Urinary bladder (tissue), 4 donors: ENCODE results near the gene TECR. TPM values are rescaled to one million over a fixed set of nuclear protein-coding genes. Genes with fewer than 3 reads are reported as not detected.
A peak's percentile ranks its signal among the peaks of the same experiment; 100 is the strongest.

Experiments used
- DNase-seq: peaks from one replicate; pipeline ENCODE4 v3.0.0-alpha.2; 2015; ENCODE audit errors: extremely low spot score
- H3K27ac ChIP-seq: one replicate; pipeline ENCODE4 v1.5.1; 2013; ENCODE audit warnings: low read depth, mild to moderate bottlenecking, moderate library complexity
- H3K36me3 ChIP-seq: one replicate; pipeline ENCODE4 v1.6.1; 2013; ENCODE audit warnings: mild to moderate bottlenecking, moderate library complexity; ENCODE audit not compliant: insufficient read depth
- H3K4me1 ChIP-seq: one replicate; pipeline ENCODE4 v1.6.1; 2013; ENCODE audit warnings: mild to moderate bottlenecking, moderate library complexity; ENCODE audit not compliant: insufficient read depth
- H3K4me3 ChIP-seq: one replicate; pipeline ENCODE4 v1.5.1; 2013; ENCODE audit warnings: low read depth, low read length
- WGBS: extraction: QIAGEN DNeasy Blood & Tissue Kit; methylation state at CpG from one replicate; pipeline ENCODE4 v1.1.7; 2013; 5-methylcytosine and 5-hydroxymethylcytosine counted together
- polyA plus RNA-seq: library from polyadenylated mRNA; stranded (reverse); fragments of 200-250 nt; gene quantifications from one replicate; pipeline ENCODE4 v1.2.3, GENCODE V29; 2013
- total RNA-seq: library from RNA; depleted of rRNA; stranded (reverse); fragments of >200 nt; gene quantifications from one replicate; pipeline ENCODE4 v1.2.3, GENCODE V29; 2014
- donor health status: healthy with polysubstance abuse.
- donor health status: healthy.

TECR gene, protein sequence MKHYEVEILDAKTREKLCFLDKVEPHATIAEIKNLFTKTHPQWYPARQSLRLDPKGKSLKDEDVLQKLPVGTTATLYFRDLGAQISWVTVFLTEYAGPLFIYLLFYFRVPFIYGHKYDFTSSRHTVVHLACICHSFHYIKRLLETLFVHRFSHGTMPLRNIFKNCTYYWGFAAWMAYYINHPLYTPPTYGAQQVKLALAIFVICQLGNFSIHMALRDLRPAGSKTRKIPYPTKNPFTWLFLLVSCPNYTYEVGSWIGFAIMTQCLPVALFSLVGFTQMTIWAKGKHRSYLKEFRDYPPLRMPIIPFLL
- 17.6 TPM for total RNA-seq
- polyA plus RNA-seq: 98.2 TPM

GRCh38 chr19:14529254-14530004 is at the start of gene TECR:
TECR (plus strand) TSS chr19:14529594; CDS start chr19:14529697, 103 bp downstream.
- Histone ChIP-seq H3K27ac (peak within 1 kb of the TSS; percentile 65), H3K4me3 (peak within 1 kb of the TSS; percentile 60), H3K36me3 (no peaks in the 10 kb centered on the region), H3K4me1 (no peaks in the 10 kb centered on the region)
- WGBS: under 1% methylated on average over 59 of the region's 59 CpGs
- DNase-seq: peak; percentile 99

GRCh38 chr19:14479975-14480699 is 49.3 kb upstream of the TECR start:
- H3K4me1 ChIP-seq: peaks cover 3% of the 10 kb centered on the region
- no peak overlapping the region for H3K27ac ChIP-seq
- no peaks in the 10 kb centered on the region for H3K36me3 ChIP-seq
- 60% methylated on average over 43 of the region's 43 CpGs for WGBS
- DNase-seq: no peak
- no peak overlapping the region for H3K4me3 ChIP-seq

GRCh38 chr19:14480700-14481079 is 48.7 kb upstream of the TECR start:
- no peak for DNase-seq
- Histone ChIP-seq H3K36me3 (no peaks in the 10 kb centered on the region), H3K27ac (no peak overlapping the region), H3K4me3 (no peak overlapping the region), H3K4me1 (no peaks in the 10 kb centered on the region)
- 81% methylated on average over 5 of the region's 5 CpGs for WGBS

- no peak for DNase-seq
- H3K27ac ChIP-seq: no peak overlapping the region
- no peaks in the 10 kb centered on the region for H3K36me3 ChIP-seq
- H3K4me3 ChIP-seq: no peak overlapping the region
- H3K4me1 ChIP-seq: no peaks in the 10 kb centered on the region
- 93% methylated on average over 18 of the region's 18 CpGs for WGBS
Observed at GRCh38 chr19:14482172-14482941, 47.0 kb upstream of the TECR start.

DNA sequence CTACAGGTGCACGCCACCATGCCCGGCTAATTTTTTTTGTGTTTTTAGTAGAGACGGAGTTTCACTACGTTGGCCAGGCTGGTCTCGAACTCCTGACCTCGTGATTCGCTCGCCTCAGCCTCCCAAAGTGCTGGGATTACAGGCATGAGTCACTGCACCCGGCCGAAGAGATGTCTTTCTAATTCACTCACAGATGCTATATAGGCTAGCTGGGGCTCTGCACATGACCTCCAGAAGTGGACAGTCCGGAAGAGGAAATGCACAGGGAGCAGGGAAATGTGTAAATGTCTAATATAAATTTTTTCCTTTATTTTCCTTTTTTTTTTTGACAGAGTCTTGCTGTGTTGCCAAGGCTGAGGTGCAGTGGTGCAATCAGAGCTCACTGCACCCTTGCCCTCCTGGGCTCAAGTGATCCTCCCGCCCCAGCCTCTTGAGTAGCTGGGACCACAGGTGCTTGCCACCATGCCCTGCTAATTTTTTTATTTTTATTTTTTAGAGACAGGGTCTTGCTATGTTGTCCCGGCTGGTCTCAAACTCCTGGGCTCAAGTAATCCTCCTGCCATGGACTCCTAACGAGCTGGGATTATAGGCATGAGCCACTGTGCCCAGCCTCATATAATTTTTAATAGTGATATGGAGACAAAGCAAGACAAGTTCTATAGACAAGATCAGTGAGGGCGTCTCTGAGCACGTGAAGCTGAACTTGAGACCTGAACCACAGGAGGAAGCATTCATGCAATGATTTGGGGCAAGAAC is 41.8 kb upstream of the TECR start:
- H3K4me1 ChIP-seq: no peaks in the 10 kb centered on the region
- 92% methylated on average over 16 of the region's 16 CpGs for whole genome bisulfite sequencing
- no peak for DNase-seq
- H3K36me3 ChIP-seq: peaks cover 2% of the 10 kb centered on the region
- no peak overlapping the region for H3K4me3 ChIP-seq
- H3K27ac ChIP-seq: no peak overlapping the region

GRCh38 chr19:14492756-14493337 is 36.5 kb upstream of the TECR start:
- H3K4me3 ChIP-seq: no peak overlapping the region
- DNase-seq: no peak
- 81% methylated on average over 5 of the region's 5 CpGs for WGBS
- H3K4me1 ChIP-seq: no peaks in the 10 kb centered on the region
- H3K36me3 ChIP-seq: peaks cover 2% of the 10 kb centered on the region
- H3K27ac ChIP-seq: no peak overlapping the region

DNA sequence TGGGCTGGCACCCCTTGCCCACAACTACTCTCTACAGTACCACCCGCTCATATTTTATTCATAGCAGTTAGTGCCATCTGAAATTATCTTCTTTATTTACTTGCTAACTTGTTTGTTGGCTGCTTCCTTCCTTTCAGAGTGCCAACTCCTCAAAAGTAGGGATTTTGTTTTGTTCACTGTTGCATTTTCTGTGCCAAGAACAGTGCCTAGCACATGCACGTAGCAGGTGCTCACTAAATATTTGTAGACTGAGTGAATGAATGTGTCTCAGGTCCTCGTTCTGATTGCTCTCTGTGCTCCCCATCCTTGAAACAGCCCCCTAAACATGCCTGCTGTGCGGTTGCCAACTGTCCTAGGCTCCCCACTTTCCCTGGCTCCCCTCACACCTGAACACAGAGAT is 35.0 kb upstream of the TECR start:
- no peaks in the 10 kb centered on the region for H3K4me1 ChIP-seq
- 77% methylated on average over 4 of the region's 4 CpGs for WGBS
- H3K4me3 ChIP-seq: no peak overlapping the region
- DNase-seq: no peak
- H3K27ac ChIP-seq: peak overlapping the region; percentile 11
- peaks cover 2% of the 10 kb centered on the region for H3K36me3 ChIP-seq

- 19% methylated on average over 14 of the region's 14 CpGs for WGBS
- H3K4me1 ChIP-seq: no peaks in the 10 kb centered on the region
- peak overlapping the region; percentile 73 for H3K27ac ChIP-seq
- peak overlapping the region; percentile 88 for H3K4me3 ChIP-seq
- DNase-seq: no peak
- H3K36me3 ChIP-seq: no peaks in the 10 kb centered on the region
Observed at GRCh38 chr19:14494910-14495671, 34.3 kb upstream of the TECR start.

DNA sequence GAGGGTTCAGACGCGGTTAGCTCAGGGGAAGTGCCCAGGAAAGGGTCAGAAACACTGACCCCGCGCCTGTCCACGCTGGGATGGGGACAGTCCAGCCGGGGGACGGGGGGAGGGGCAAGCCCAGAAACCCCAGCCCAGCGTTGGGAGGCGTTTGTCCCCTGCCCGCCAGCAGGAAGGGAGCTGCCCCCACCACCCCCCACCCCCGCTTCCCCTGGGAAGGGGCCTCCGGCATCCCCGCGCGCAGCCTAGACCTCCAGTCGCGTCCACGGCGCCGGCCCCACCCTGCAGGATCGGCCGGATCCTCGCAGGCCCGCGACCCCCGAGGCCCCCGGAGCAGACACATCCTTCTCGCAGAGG is 33.7 kb upstream of the TECR start:
- Histone ChIP-seq H3K4me1 (no peaks in the 10 kb centered on the region), H3K27ac (peak overlapping the region; percentile 73), H3K4me3 (peak overlapping the region; percentile 88), H3K36me3 (no peaks in the 10 kb centered on the region)
- under 1% methylated on average over 28 of the region's 28 CpGs for WGBS
- no peak for DNase-seq

DNA sequence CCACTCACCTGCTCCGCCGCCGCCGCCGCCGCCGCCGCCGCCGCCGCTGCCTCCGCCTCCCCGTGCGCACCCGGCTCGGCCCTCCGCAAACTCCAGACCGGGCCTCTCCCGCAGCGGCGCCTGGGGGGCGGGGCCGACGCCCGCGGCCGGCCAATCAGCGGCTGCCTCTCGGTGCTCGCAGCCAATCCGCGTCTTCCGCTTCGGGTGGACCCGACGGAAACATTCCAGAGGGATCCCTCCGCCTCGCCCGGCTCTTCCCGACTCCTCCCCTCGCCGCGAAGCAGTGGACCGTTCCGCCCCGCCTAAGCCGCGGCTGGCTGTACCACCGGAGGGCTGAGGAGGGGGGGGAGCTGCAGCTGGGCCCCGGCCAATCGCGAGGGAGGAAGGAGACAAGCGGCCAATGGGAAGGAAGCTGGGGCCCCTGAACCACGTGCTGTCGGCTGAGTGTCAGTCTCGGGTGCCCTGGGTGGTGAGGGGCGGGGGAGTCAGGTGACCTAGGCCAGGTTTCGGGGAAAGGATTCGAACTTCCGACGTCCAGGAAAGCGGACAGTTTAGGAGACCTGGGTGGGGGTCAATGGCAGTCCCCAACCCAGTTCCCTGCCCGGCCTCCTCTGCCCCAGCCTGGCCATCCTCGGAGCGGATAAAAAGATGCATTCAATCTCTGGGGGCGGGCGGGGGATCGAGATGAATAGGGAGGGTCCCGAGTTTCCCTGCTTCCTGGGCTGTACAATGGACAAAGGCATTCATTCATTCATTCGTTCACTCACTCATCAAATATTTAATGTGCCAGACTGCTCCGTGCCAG is 33.2 kb upstream of the TECR start, which contains the start of gene GIPC1:
TSS of gene GIPC1 (minus strand) at position 99 of the 805 bp plus-strand sequence. CDS start 13,151 bp downstream, outside the sequence.
- H3K36me3 ChIP-seq: no peaks in the 10 kb centered on the region
- DNase-seq: peak; percentile 95
- no peaks in the 10 kb centered on the region for H3K4me1 ChIP-seq
- peak within 1 kb of the TSS; percentile 88 for H3K4me3 ChIP-seq
- H3K27ac ChIP-seq: peak within 1 kb of the TSS; percentile 73
- WGBS: 2% methylated on average over 71 of the region's 71 CpGs

DNA sequence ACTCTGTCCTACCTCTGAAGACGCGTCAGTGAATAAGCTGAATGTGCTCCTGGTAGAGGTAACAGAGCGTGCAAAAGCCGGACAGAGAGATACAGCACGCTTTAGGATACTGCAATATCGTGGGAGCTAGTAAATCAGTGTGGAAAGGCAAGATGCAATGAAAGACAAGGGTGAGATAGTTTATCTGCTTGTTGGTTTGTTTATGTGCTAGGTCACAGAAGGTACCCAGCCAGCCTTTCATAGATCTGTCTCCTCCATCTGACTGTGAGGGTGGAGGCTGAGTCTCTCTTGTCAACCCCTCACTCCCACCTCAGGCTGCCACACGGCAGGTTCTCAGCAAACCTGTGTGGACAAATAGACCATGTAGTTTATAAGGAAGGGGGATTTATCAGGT is 32.6 kb upstream of the TECR start:
- 34% methylated on average over 7 of the region's 7 CpGs for WGBS
- H3K4me3 ChIP-seq: no peak overlapping the region
- no peak overlapping the region for H3K27ac ChIP-seq
- no peak for DNase-seq
- no peaks in the 10 kb centered on the region for H3K36me3 ChIP-seq
- H3K4me1 ChIP-seq: no peaks in the 10 kb centered on the region
